Esophagus mucosa (tissue), 1 donor: ENCODE data around the gene FEM1C. TPM values are rescaled to one million over a fixed set of nuclear protein-coding genes. Genes with fewer than 3 reads are reported as not detected.
"Not testable (repeated sequence)": the region's sequence is repeated elsewhere in the genome, so short reads cannot be mapped to it uniquely, and the experiment has no call there.

Source experiments
- ATAC-seq: fragments of 200-7000 bp; cut with Tn5 transposase; one replicate; pipeline ENCODE4 v1.9.1; 2020
- total RNA-seq: library from RNA; stranded (reverse); gene quantifications from one replicate; pipeline ENCODE4 v1.2.4, GENCODE V29; 2023
- donor health status: DM: yes; HTN: yes; CAD: no.

FEM1C gene
- total RNA-seq, 1 donor from 2014 or later, result 9.0 TPM

DNA sequence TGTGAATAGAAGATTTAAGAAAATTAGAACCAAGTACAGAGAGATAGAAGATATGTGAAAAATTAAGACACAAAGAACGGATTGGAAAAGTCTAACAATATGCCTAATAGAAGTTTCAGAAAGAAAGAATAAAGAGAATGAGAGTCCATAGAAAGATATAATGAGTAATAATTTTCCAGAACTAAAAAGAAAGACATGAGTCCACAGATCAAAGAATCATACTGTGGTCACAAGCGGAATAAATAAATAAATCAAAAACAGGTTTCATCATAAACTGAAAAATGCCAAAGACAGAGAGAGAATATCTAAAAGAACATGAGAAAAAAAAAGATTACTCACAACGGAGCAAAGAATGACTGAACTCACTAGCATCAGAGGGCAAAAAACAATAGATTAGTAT, 32.9 kb downstream of the FEM1C start:
- ATAC-seq, result no peak

DNA sequence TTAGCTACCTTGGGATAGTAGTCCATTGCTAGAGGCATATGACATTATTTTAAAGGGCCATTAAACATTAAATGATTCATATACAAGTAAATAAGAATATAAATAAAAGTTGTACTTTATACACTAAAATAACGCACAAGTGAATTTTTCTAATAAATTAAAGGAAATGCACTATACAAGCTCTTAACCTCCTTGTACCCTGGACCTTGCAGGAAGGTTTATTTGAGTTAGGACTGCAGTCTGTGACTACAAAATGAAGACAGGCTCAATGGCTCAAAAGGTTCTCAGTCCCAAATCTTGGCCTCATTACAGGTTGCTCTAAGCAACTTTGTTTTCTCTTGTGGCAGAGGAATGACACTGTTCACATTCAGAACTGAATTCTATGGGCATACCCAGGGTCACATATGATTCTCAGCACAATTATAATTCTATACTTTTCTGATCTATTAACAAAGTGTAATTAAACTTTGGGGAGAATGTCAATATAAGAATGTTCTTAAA, 34.4 kb downstream of the FEM1C start:
- ATAC-seq, result no peak

DNA sequence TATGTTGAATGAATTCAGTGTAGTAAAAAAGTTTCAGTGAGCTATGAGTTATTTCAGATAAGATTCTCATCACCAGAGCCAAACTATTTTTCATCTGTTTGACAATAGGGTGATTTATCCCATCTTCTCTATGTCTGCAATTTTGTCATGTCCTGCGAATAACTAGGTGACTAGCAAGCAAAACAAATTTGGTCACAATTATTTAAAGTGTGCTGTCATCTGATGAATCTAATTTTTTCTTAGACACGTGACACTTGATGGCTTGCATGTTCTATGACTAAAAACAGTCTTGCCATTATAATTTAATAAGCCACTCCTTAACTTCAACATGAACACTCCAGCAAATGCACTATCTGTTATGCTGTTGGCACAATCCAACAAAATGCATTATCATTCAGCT, 35.0 kb downstream of the FEM1C start:
- no peak for ATAC-seq

DNA sequence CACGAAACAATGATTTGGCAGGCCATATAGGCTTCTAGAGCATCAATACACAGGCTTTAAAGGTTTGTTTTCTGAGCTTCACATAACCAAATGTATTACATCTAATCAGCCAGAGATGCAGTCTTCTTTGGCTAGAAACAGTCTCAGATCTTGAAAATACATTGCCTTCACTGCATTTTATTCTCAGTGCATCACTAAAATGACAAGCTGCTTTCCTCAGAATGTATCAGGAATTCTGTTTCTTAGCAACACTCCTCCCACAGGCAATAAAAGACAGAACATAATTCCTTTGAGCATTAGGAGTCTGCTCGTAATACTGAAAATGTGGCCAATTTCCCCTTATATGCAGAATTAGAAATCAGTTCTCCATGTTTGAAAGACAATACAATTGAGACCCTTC, 36.9 kb downstream of the FEM1C start:
- ATAC-seq, result no peak

DNA sequence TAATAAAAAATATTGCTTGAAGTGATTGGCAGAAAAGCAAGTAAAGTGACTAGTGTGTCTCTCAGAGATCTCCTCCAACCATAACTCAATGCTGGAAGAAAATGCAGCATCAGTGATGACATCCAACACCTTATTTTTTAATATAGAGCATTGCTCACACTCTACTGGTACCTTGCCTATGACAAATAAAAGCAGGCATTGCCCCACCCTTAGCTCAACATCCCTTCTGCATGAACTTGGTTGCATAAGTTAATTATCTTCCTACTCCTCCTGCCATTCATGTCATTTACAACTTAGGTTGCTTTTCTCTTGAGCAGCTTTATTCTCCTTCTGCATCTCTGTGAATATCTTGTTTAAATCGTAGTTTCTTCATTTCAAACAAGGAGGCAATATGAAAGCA, 41.2 kb downstream of the FEM1C start:
- no peak for ATAC-seq

DNA sequence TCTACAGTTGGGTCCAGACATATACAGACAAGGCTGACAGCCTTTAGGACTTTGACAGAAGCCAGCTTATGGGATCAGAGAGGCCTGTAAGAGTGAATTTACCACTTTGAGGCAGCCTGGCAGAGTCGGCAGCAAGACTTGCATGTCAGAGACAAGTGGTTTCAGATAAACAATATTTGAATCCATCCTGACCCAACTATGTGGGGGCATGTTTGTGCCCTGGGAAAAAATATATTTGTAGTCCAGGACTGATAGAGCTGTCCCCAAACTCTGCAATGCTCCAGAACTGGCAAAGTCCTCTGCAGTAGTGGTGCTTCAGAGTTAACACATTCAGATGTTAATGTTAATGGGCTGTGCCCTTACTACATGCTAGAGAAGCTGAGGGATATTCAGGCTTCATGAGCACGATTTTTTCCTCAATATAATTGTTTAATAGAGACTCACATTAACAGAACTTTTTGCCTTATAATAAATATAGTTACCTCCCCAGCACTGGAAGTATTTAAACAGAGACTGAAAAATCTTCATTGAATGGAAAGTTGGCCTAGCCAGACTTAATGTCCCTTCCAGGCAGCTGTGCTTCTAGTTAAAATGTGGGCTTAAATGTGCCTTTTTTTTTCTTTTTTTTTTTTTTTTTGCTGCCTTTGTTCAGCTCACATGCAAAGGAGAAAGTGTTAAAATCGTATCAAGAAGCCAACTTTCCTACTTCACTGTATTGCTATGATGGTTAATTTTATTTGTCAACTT, 42.9 kb downstream of the FEM1C start:
- ATAC-seq, result no peak

DNA sequence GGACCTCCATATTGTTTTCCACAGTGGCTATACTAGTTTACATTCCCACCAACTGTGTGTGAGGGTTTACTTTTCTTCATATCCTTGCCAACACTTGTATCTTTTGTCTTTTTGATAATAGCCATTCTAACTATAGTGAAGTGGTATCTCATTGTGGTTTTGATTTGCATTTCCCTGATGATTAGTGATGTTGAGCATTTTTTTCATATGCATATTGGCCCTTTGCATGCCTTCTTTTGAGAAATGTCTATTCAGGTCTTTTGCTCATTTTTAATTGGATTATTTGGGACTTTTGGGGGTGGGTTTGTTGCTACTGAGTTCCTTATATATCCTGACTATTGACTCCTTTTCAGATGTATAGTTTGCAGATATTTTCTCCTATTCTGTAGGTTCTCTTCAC, 44.4 kb downstream of the FEM1C start:
- ATAC-seq, result no peak

DNA sequence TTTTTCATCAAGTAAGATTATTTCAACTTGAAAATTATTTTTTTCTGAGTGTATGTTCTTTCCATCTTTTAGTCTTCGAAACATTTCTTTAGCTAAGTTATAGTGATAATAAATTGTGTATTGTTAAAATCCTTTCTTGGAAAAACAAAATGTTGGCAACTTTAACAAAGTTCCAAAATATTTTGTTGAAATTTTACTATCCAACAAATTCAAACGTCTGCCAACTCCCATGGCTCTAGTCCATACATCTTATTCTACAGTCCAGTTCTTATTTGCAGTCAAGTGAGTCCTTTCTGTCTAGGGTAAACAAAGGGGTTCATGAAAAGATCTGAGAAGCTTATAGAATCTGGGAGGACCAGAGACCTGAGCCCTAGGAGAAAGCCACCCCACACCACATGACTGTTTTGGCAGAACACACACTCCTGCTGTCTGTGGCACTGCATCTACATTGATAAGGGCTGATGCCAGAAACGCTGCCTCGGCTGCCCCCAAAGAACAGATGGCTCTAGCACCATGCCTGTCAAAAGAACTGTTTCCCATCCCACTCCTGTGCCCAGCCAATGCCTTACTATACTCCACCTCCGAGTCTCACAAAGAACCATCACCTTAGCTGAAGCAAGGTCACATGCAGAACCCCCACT, 47.5 kb downstream of the FEM1C start:
- no peak for ATAC-seq

DNA sequence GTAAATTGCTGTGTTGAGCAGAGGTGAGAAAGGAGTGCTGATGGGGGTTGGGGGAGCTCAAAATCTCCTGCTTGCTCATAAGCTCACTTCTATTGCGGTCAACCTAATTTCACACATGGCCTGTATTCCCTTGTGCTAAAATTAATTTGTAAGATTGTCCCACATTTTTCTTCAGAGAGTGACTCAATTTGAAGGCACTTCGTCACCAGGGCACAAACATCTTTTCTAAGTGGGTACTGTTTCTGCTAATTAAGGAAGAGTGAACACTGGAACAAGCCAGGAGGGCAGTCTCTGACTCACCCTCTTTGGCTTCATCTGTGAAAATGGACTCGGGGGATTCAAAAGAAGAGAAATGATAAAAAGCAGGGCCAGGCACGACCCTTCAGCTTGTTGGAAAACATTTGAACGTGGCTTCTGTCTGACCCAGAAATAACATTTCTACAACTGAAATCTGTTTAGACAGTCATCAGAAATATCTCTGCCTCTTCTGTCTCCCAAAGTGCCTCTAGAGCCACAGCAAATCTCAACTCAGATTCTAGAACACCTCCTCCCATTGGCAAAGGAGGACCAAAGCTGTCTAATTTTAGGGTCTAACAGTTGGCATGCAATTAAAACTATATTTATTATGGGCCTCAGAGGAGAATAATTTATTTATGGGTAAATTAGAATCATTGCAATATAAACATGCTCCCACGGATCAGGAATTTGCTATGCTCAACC, 49.8 kb downstream of the FEM1C start:
- no peak for ATAC-seq

DNA sequence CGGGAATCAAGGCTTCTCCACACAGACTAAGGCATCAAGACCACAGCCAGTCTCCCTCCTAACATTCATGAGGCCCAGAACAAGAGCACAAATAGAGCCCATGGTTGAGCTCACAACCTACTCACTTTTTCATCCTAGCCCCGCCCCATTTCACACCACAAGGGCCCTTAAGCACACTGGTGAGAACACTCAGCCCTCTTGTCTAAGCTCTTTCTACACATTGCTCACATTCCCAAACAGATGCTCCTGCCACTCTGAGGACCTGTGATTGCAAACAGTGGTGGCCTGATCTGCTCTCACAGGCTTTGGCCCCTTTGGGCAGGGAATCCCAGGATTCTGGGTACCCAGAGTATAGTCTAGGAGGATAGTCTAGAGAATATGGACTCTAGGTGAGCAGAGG, 54.0 kb downstream of the FEM1C start:
- no peak for ATAC-seq

DNA sequence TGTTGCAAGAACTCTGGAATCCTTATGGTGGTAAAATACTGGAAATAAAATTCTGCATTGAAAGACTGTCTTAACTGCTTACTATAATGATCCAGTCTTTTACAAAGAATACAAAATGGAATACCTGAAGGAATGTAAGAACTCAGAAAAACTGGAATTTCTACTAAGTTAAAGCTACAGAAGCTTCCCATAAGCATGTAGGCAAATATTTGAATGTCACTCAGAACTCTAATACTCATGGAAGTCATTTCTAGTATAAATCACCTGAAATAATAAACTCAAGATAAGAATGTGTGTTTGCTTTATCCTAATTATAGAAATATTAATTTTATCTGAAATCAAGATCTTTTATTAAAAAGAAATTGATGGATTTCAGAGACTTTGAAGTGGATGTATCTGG, 54.8 kb downstream of the FEM1C start:
- ATAC-seq, result no peak

DNA sequence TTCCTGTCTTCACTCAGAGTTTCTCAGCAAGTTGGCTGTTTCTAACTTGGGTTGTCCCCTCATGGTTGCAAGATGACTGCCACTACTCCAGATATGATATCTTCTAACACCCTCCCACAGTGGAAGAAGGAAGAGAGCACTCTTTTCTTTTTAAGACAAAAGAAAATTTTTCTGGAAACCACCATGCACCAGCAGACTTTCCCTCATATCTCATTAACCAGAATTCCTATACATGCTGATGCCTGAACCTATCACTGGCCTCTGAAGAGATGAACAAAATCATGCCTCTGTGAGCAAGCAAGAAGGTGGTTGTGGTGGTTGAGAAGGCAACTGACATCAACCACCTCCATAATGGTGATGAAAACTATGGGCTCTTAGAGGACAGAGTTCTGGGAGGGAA, 56.8 kb downstream of the FEM1C start:
- no peak for ATAC-seq

DNA sequence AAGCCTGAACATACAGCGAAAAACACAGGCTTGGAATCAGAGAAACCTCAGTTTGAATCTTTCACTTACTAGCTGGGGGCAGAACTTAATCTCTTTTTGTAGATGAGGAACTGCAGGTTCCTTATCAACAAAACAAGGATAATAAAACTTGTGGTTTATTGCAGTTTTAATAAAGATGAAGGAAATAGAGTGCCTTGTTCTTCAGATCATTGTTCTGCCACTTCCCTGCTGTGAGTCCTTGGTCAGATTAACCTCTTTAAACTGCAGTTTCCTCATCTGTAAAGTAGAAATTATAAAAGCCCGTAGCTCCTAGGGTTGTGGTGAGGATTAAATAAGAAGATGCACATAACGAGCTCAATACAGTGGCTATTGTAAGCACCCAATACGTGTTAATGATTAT, 57.4 kb downstream of the FEM1C start:
- ATAC-seq, result no peak

DNA sequence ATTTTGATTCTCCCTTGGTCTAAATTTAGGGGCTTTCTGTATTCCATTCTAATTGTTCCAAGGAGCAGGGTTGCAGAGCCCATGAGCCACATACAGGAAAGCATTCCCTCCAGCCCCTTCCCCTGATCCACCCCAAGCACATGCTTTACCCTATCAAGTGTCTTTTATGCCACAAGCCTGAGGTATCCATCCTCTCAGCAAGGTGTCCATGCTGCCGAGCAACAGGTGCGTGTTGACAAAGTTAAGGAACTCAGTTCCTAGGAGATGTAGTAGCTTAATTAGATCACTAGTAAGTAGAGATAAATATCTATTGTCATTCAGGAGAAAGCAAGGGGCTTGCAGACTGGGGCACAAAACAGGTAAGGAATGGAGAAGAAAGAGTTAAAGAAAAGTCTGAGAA, 57.8 kb downstream of the FEM1C start:
- no peak for ATAC-seq

DNA sequence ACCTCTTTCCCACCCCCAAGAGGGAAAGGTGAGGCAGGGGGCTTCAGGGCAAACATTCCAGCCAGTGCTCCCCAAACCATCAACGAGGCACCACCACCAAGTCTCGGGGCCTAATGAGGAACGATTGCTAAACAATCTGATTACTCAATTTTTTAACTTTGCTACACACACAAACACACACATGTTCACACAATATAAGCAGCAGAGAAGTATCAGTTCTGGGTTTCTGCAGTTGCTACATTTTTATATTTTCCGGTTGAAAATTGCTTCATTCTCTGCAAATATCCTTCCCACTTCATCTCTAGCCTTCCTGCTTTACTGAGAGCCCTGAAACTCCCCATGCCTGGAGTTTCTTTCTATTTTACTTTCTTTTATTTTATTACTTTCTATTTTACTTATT, 60.2 kb downstream of the FEM1C start:
- no peak for ATAC-seq

DNA sequence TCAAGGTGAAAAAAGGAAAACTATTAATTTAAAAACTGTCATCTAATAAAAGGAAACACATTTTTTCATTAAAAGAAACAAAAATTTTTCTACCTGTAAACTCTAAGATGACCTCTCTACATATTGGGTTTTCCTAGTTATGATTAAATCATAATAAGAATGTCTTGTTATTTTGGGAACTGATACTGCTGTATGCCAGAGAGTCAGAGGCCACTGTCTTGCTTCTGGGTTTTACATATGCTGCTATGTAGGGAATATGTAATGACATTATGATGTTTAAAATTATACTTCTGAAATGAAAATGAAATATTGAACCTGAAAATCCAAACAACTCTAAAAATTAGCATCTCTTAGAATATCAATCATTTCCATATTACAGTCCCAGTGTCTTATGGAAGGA, 63.7 kb downstream of the FEM1C start:
- no peak for ATAC-seq

DNA sequence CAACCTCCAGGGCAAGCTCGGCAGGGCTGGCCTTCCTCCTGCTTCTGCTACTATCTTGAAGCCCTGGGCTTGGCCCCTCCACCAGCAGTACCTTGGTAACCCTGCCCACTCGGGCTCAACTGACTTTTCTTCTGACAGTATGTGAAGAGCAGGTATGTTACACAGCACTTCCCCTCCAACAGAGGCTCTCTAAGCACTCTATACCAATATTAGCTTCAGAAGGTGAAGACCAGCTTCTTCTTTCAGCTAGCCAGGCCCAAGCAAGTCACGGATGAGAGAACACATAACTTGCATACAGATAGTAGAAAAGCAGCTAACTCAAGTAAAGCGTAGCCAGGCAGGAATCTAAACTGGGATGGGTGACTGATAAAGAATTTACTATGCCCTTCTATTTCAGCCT, 64.3 kb downstream of the FEM1C start:
- ATAC-seq, result no peak

DNA sequence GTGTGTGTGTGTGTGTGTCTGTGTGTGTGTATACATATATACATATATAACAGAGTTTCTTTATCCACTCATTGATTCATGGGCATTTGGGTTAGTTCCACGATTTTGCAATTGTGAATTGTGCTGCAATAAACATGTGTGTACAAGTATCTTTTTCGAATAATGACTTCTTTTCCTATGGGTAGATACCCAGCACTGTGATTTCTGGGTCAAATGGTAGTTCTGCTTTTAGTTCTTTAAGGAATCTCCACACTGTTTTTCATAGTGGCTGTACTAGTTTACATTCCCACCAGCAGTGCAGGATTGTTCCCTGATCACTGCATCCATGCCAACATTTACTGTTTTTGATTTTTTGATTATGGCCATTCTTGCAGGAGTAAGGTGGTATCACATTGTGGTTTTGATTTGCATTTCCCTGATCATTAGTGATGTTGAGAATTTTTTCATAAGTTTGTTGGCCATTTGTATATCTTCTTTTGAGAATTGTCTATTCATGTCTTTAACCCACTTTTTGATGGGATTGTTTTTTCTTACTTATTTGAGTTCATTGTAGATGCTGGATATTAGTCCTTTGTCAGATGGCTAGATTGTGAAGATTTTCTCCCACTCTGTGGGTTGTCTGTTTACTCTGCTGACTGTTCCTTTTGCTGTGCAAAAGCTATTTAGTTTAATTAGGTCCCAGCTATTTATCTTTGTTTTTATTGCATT, 65.3 kb downstream of the FEM1C start:
- ATAC-seq, result not testable (repeated sequence)

DNA sequence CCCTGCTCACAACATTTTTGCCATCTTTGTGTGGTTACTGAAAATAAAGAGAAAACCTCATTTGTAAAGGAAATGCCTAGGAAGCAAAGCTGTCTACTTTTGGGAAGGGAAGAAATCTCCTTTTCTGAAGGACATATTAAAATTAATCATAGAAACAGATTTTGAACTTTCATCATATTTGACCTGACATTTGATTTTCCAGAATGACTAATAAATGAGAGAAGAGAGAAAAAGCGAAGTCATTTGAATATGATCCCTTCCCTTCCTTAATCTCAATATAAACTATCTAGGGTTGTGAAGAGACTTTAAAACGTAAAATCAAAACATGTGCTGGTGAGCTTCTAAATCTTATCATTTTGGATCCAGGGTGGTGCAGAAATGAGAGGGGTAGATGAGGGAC, 66.3 kb downstream of the FEM1C start:
- ATAC-seq, result no peak

DNA sequence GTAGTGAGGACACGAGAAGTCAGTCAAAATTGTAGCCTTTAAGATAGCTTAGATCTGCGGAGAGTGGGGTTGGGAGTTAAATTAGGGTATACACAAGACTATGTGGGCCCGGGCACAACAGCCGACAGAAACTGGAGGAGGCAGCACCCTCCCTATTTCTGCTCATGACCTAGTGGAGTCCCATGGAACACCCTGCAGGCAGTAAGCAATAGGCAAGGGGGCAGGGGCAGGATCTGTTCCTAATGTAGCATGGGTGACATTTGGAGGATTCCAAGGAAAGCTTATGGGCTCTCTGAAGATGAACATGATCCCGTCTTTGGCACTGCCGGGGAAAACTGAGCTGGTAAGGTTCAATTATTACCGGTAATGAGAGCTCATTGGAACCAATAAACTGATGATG, 67.0 kb downstream of the FEM1C start:
- ATAC-seq, result no peak

DNA sequence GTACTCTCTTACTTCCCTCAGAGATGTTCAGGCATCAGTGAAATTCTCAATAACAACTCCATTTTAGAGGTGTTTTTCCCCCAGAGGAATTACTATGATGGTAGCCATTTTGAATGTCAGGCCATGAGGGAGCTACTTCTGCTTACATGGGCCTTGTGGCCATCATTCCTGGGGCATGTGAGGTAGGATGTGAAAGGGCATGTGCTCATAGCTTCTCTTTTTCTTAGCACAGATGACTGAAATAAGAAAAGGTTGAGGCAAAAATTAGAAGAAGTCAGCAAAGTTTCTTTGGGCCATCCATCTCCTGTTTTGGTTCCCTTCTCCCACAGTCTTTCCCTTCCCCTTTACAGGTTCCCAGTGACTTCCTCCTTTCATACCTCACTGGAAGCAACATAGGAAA, 68.8 kb downstream of the FEM1C start:
- no peak for ATAC-seq

DNA sequence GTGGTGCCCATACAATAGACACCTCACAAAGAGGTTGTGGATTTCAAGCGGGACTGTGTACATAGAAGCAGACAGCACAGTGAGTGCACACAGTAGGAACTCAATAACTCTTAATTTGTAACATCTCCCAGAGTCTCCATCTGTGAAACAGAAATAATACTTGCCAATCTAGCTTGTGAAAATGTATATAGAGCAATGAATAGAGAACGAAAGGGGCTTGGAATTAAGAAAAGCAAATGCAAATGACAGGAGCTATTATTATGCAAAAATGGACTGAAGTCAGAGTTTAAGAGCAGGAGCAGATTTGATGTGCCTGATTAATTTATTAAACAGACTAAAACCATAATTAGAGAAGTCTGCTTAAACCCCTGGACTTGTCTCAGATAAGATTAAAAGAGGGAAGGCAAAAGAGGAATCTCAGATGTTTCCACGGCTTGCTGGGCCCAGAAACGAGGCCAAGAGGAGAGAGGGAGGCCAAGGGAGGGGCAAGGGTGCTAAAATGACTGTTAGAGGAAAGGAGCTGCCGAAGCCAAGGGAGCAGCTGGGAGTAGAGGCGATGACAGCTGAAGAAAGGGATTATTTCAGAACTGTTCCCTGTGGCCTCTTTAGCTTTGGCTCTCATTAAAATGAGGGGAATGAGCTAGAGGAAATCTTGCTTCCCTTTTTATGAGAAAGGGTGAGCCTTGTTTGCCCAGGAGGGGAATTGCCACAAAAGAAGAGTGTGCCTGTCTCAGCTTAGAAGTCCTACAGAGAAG, 72.1 kb downstream of the FEM1C start:
- no peak for ATAC-seq
